Heart right ventricle (tissue), 16 donors: ENCODE results near the gene SMCO4. TPM values are rescaled to one million over a fixed set of nuclear protein-coding genes. Genes with fewer than 3 reads are reported as not detected.
"Not testable (repeated sequence)": the region's sequence is repeated elsewhere in the genome, so short reads cannot be mapped to it uniquely, and the experiment has no call there.

Experiments used
- ATAC-seq, 8 donors: fragments of 200-7000 bp; cut with Tn5 transposase; one replicate each; pipeline ENCODE4 v1.9.1; 2020; ENCODE audit warnings: mild to moderate bottlenecking in 8 of 8, moderate library complexity in 8 of 8, moderate number of reproducible peaks in 1 of 8
- DNase-seq, 2 donors: peaks; one replicate each; pipeline ENCODE4 v3.0.0-alpha.2; 2020
- H3K27ac ChIP-seq, 10 donors: fragments of 200-600 bp; sonication (generic) in 2 of 10; one replicate each; pipeline versions ENCODE4 v1.5.0 to v1.8.0; 2020 to 2022; ENCODE audit warnings: mild to moderate bottlenecking in 3 of 10
- H3K27me3 ChIP-seq, 7 donors: fragments of 200-600 bp; one replicate each; pipeline ENCODE4 v1.8.0; 2021 to 2022; ENCODE audit warnings: mild to moderate bottlenecking in 2 of 7
- H3K36me3 ChIP-seq, 9 donors: fragments of 200-600 bp; sonication (generic) in 1 of 9; one replicate each; pipeline versions ENCODE4 v1.5.0 to v1.8.0; 2020 to 2022; ENCODE audit warnings: mild to moderate bottlenecking in 2 of 9
- H3K4me1 ChIP-seq, 9 donors: fragments of 200-600 bp; sonication (generic) in 1 of 9; one replicate each; pipeline versions ENCODE4 v1.5.0 to v1.8.0; 2020 to 2022; ENCODE audit warnings: mild to moderate bottlenecking in 4 of 9
- H3K4me3 ChIP-seq, 10 donors: fragments of 200-600 bp; sonication (generic) in 2 of 10; one replicate each; pipeline versions ENCODE4 v1.5.0 to v1.8.0; 2020 to 2022; ENCODE audit warnings: mild to moderate bottlenecking in 7 of 10, moderate library complexity in 2 of 10
- H3K9me3 ChIP-seq, 11 donors: fragments of 200-600 bp in 10 of 11; sonication (generic) in 2 of 11; one replicate each; pipeline versions ENCODE4 v1.5.0 to v1.8.0; 2013 to 2022; ENCODE audit warnings: mild to moderate bottlenecking in 2 of 11, control low read depth in 1 of 11, moderate library complexity in 1 of 11
- WGBS, 2 donors: extraction: QIAGEN DNeasy Blood & Tissue Kit; methylation state at CpG; one replicate each; pipeline ENCODE4 v1.1.7; 2013; ENCODE audit warnings: inconsistent platforms in 1 of 2; 5-methylcytosine and 5-hydroxymethylcytosine counted together
- intact Hi-C, 10 donors: fragments of 100-400 bp; cut with DNase I; formaldehyde crosslinking; loops; one replicate each; pipeline versions ENCODE4 v1.11.1 to v1.14.2; 2022
- polyA plus RNA-seq, 2 donors: library from polyadenylated mRNA; stranded (reverse); fragments of 200-250 nt; gene quantifications; one replicate each; pipeline ENCODE4 v1.2.3, GENCODE V29; 2013
- total RNA-seq, 10 donors: library from RNA; stranded (reverse); fragmentation: NEBNext Ultra II Directional in 3 of 10; extraction: Animal tissue kit (Norgen Biotek cat#: 25700) in 3 of 10; gene quantifications; one replicate each; pipeline versions ENCODE4 v1.2.1 to v1.2.4, GENCODE V29; 2021 to 2023
- TF ChIP-seq, protein P1 (sequence below), 9 donors: fragments of 200-600 bp; sonication (generic) in 2 of 9; IDR thresholded peaks; one replicate each; pipeline versions ENCODE4 v1.5.0 to v1.8.0; 2021 to 2022; ENCODE audit warnings: antibody characterized with exemption in 9 of 9, mild to moderate bottlenecking in 5 of 9, moderate library complexity in 1 of 9
- donor health status: Arrhythmogenic right ventricular cardiomyopathy.
- donor health status: ischemic (EF 13 %, LVEDD 7.1; RV severe dilation, severe dysfunction).
- donor health status: healthy with polysubstance abuse.
- donor health status: DM: no; HTN: yes; CAD: no.
- donor health status: DM: no; HTN: no; CAD: no.
- donor health status: ischemic (EF 25% LVEDD 6.9; RV normal size, moderate dysfunction).
- donor health status: ischemic (EF 25% LVEDD 5.7; RV mildly dilated, moderate dysfunction).
- donor health status: healthy.
- donor health status: DM: yes; HTN: yes; CAD: no.
- donor health status: Ischemic cardiomyopathy.
- donor health status: ischemic (EF 35%, LVEDD 5.7; RV mildly dilated, moderate dysfunction).
- donor health status: nonischemic (EF 11% LVEDD 7.7; RV severe dilation, severe dysfunction).
- donor health status: DM: yes; HTN: yes; CAD: no.
- donor health status: PGD.
- donor health status: ischemic (EF 29% LVEDD 5.4; RV normal size, mild dysfunction).
- donor health status: nonischemic (EF 23%, LVEDD 6.1; RV moderate dilation, normal function).

The SMCO4 gene
- total and polyA plus RNA-seq, 12 donors: 23.1 to 85.5 (median 44.8) TPM

- Histone ChIP-seq H3K27me3 (no peaks in the 10 kb centered on the region), H3K4me1 (peaks cover 5 to 77% (median 63%) of the 10 kb centered on the region in 9 donors), H3K36me3 (no peaks in the 10 kb centered on the region), H3K9me3 (no peaks in the 10 kb centered on the region), H3K27ac (peak overlapping the region in 1 of 10 donors; percentile 94), H3K4me3 (no peak overlapping the region)
- intact Hi-C loops: loop anchor here (5.0 to 10.0 kb wide), 8 partner anchors 53 to 308 kb away; no protein-coding TSS in a partner anchor
- TF ChIP-seq, protein P1, sequence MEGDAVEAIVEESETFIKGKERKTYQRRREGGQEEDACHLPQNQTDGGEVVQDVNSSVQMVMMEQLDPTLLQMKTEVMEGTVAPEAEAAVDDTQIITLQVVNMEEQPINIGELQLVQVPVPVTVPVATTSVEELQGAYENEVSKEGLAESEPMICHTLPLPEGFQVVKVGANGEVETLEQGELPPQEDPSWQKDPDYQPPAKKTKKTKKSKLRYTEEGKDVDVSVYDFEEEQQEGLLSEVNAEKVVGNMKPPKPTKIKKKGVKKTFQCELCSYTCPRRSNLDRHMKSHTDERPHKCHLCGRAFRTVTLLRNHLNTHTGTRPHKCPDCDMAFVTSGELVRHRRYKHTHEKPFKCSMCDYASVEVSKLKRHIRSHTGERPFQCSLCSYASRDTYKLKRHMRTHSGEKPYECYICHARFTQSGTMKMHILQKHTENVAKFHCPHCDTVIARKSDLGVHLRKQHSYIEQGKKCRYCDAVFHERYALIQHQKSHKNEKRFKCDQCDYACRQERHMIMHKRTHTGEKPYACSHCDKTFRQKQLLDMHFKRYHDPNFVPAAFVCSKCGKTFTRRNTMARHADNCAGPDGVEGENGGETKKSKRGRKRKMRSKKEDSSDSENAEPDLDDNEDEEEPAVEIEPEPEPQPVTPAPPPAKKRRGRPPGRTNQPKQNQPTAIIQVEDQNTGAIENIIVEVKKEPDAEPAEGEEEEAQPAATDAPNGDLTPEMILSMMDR (IDR thresholded peaks at IDR 0.05): no peak
- no peak for DNase-seq
- no peak for ATAC-seq
- 88 to 90% methylated on average over 4 of the region's 4 CpGs for WGBS, 2 donors
Measured at GRCh38 chr11:93540337-93540736, 2.9 kb downstream of the SMCO4 start.

DNA sequence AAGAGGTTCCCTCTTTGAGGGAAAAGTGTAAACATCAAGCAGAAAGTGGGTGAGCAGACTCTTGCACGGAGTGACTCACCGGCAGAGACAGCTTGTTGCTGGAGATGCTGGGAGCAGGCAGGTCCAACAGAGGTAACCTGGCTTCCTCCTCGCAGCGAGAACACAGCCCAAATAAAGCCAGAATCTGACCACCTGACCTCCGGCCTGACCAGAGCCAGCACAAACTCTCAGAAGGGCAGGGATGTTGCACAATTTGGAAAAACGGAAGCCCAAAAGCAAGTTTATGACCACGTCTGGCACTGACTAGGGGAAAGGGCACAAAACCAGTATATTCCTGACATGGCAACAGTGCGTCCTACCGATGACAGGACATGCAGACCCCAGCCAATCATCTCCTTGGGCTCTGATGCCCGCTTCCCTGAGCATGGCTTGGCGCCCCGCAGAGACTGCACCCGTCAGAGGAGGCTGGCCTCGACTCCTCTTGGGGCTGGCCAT, 5.4 kb downstream of the SMCO4 start:
- no peaks in the 10 kb centered on the region for H3K9me3 ChIP-seq
- peaks cover 5 to 84% (median 58%) of the 10 kb centered on the region in 9 donors for H3K4me1 ChIP-seq
- 64 to 76% methylated on average over 14 of the region's 14 CpGs for WGBS, 2 donors
- H3K36me3 ChIP-seq: no peaks in the 10 kb centered on the region
- TF ChIP-seq, protein P1 (IDR thresholded peaks at IDR 0.05): no peak
- intact Hi-C loops: loop anchor here in 2 of 10 donors (10.0 kb wide), 1 partner anchor 143 kb away; no protein-coding TSS in a partner anchor
- H3K4me3 ChIP-seq: peak overlapping the region in 7 of 10 donors; percentile 1 to 23 (median 12)
- H3K27ac ChIP-seq: peak overlapping the region; percentile 26 to 94 (median 63)
- no peaks in the 10 kb centered on the region for H3K27me3 ChIP-seq
- DNase-seq (no peak), ATAC-seq (peak; percentile 14 to 48 (median 38))

DNA sequence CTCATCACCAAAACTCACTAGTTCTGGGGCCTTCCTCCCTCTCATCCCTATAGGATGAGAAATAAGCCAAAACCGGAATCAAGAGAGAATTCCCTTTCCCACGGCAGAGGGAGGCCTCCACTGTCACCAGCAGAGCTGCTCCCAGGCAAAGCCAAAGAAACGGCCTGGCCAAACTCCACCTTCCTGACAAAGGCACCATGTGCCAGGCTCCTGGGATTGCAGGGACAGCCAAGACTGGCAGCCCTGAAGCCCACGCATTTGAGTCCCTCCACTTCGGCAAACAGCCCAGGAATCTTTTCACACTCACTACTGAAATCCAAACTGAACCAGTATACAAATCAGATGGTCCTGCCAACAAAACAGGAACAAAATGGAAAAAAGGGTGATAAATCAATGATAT, 6.1 kb downstream of the SMCO4 start:
- Histone ChIP-seq H3K4me1 (peaks cover 3 to 88% (median 63%) of the 10 kb centered on the region in 9 donors), H3K36me3 (no peaks in the 10 kb centered on the region), H3K4me3 (peak overlapping the region in 6 of 10 donors; percentile 1 to 19 (median 8)), H3K9me3 (no peaks in the 10 kb centered on the region), H3K27me3 (no peaks in the 10 kb centered on the region), H3K27ac (peak overlapping the region; percentile 26 to 94 (median 57))
- WGBS, 2 donors: 31 to 39% methylated on average over 5 of the region's 5 CpGs
- intact Hi-C loops: loop anchor here in 2 of 10 donors (10.0 kb wide), 1 partner anchor 142 kb away; no protein-coding TSS in a partner anchor
- peak; percentile 71 to 92 (median 82) for ATAC-seq
- peak; percentile 67 to 73 for DNase-seq
- TF ChIP-seq, protein P1 (IDR thresholded peaks at IDR 0.05): peak in 1 of 9 donors; percentile 10

- intact Hi-C loops: loop anchor here in 2 of 10 donors (10.0 kb wide), 1 partner anchor 141 kb away; no protein-coding TSS in a partner anchor
- ATAC-seq: peak in 7 of 8 donors; percentile 46 to 81 (median 69)
- H3K4me1 ChIP-seq: peaks cover 0 to 87% (median 61%) of the 10 kb centered on the region in 9 donors
Measured at GRCh38 chr11:93536101-93536861, 6.9 kb downstream of the SMCO4 start.

GRCh38 chr11:93535578-93535977, 7.6 kb downstream of the SMCO4 start:
- intact Hi-C loops: loop anchor here in 2 of 10 donors (10.0 kb wide), 1 partner anchor 141 kb away; no protein-coding TSS in a partner anchor
- ATAC-seq, DNase-seq, H3K27ac ChIP-seq, H3K9me3 ChIP-seq, H3K36me3 ChIP-seq, H3K27me3 ChIP-seq, H3K4me3 ChIP-seq: not testable (repeated sequence)
- H3K4me1 ChIP-seq: peaks cover 0 to 86% (median 56%) of the 10 kb centered on the region in 9 donors
- WGBS, 2 donors: 65 to 67% methylated on average over 2 of the region's 2 CpGs

More at GRCh38 chr11:93536101-93536861, 6.9 kb downstream of the SMCO4 start:
- Histone ChIP-seq H3K36me3 (no peaks in the 10 kb centered on the region), H3K27me3 (no peaks in the 10 kb centered on the region), H3K27ac (peak overlapping the region in 8 of 10 donors; percentile 26 to 94 (median 57)), H3K4me3 (peak overlapping the region in 1 of 10 donors; percentile 12), H3K9me3 (no peaks in the 10 kb centered on the region)
- TF ChIP-seq, protein P1 (IDR thresholded peaks at IDR 0.05): no peak
- peak in 1 of 2 donors; percentile 34 for DNase-seq
- WGBS, 2 donors: 41 to 46% methylated on average over 2 of the region's 2 CpGs
